HL-60 (cell line): Measurements from ENCODE around the gene RASSF8.

Source experiments
- DNase-seq, 2 experiments: peaks; one replicate each; pipeline ENCODE4 v3.0.0-alpha.2; 2010 to 2020; ENCODE audit warnings: low read depth in 1 of 2, low spot score in 1 of 2
- H3K27ac ChIP-seq: fragments of 250-450 bp; sonication (Bioruptor Pico); replicated peaks from 2 replicates; pipeline ENCODE4 v1.5.1; 2020; ENCODE audit warnings: mild to moderate bottlenecking, moderate library complexity
- H3K27me3 ChIP-seq: fragments of 250-450 bp; sonication (Bioruptor Pico); 2 replicates; pipeline ENCODE4 v1.5.1; 2021; ENCODE audit warnings: mild to moderate bottlenecking, moderate library complexity; ENCODE audit not compliant: insufficient read depth, poor library complexity, severe bottlenecking
- H3K4me3 ChIP-seq: replicated peaks from 2 replicates; pipeline ENCODE4 v1.5.1; 2011; ENCODE audit warnings: mild to moderate bottlenecking, control low read depth, low read length; ENCODE audit not compliant: insufficient read depth
- CTCF ChIP-seq: IDR thresholded peaks from one replicate; pipeline ENCODE4 v1.5.1; 2011; ENCODE audit warnings: low read length, control low read depth, inconsistent platforms; ENCODE audit not compliant: insufficient read depth
- GABPA ChIP-seq: IDR thresholded peaks from 2 replicates; pipeline ENCODE4 v1.6.1; 2012; ENCODE audit warnings: low read depth
- POLR2AphosphoS5 ChIP-seq: IDR thresholded peaks from 2 replicates; pipeline ENCODE4 v1.6.1; 2012; ENCODE audit warnings: low read depth
- SPI1 ChIP-seq: IDR thresholded peaks from 2 replicates; pipeline ENCODE4 v1.6.1; 2012; ENCODE audit warnings: low read depth, mild to moderate bottlenecking, borderline replicate concordance
- TF ChIP-seq, protein P1 (sequence below): IDR thresholded peaks from 2 replicates; pipeline ENCODE4 v1.6.1; 2012; ENCODE audit warnings: low read depth; ENCODE audit not compliant: insufficient replicate concordance

RASSF8 gene

DNA sequence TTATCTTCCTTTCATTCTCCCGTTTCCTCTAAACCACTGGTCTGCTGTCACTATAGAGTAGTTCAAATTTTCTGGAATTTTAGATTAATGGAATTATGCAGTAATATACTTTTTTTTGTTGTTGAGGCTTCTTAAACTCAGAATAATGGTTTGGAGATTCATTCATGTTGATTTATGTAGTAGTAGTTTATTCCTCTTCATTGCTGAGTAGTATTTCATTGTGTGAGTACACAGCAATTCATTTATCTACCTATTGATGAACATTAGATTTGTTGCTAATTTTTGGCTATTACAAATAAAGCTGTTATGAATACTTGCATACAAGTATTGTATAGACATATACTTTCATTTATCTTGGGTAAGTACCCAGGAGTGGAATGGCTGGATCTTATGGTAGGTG lies 7.2 kb downstream of the RASSF8 start:
- no peak for DNase-seq
- no peak overlapping the region for H3K4me3 ChIP-seq
- peaks cover 8% of the 10 kb centered on the region for H3K27me3 ChIP-seq
- no peak for TF ChIP-seq SPI1
- TF ChIP-seq, protein P1, sequence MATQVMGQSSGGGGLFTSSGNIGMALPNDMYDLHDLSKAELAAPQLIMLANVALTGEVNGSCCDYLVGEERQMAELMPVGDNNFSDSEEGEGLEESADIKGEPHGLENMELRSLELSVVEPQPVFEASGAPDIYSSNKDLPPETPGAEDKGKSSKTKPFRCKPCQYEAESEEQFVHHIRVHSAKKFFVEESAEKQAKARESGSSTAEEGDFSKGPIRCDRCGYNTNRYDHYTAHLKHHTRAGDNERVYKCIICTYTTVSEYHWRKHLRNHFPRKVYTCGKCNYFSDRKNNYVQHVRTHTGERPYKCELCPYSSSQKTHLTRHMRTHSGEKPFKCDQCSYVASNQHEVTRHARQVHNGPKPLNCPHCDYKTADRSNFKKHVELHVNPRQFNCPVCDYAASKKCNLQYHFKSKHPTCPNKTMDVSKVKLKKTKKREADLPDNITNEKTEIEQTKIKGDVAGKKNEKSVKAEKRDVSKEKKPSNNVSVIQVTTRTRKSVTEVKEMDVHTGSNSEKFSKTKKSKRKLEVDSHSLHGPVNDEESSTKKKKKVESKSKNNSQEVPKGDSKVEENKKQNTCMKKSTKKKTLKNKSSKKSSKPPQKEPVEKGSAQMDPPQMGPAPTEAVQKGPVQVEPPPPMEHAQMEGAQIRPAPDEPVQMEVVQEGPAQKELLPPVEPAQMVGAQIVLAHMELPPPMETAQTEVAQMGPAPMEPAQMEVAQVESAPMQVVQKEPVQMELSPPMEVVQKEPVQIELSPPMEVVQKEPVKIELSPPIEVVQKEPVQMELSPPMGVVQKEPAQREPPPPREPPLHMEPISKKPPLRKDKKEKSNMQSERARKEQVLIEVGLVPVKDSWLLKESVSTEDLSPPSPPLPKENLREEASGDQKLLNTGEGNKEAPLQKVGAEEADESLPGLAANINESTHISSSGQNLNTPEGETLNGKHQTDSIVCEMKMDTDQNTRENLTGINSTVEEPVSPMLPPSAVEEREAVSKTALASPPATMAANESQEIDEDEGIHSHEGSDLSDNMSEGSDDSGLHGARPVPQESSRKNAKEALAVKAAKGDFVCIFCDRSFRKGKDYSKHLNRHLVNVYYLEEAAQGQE: no peak
- no peak for TF ChIP-seq CTCF
- no peak for TF ChIP-seq POLR2AphosphoS5
- no peak for TF ChIP-seq GABPA
- H3K27ac ChIP-seq: no peak overlapping the region

- H3K27ac ChIP-seq: no peak overlapping the region
- no peak overlapping the region for H3K4me3 ChIP-seq
- TF ChIP-seq, protein P1: no peak
- TF ChIP-seq GABPA (no peak), SPI1 (no peak), POLR2AphosphoS5 (no peak), CTCF (no peak)
- DNase-seq: no peak
- H3K27me3 ChIP-seq: no peaks in the 10 kb centered on the region
Observed at GRCh38 chr12:25970082-25970481, 11.6 kb downstream of the RASSF8 start.

DNA sequence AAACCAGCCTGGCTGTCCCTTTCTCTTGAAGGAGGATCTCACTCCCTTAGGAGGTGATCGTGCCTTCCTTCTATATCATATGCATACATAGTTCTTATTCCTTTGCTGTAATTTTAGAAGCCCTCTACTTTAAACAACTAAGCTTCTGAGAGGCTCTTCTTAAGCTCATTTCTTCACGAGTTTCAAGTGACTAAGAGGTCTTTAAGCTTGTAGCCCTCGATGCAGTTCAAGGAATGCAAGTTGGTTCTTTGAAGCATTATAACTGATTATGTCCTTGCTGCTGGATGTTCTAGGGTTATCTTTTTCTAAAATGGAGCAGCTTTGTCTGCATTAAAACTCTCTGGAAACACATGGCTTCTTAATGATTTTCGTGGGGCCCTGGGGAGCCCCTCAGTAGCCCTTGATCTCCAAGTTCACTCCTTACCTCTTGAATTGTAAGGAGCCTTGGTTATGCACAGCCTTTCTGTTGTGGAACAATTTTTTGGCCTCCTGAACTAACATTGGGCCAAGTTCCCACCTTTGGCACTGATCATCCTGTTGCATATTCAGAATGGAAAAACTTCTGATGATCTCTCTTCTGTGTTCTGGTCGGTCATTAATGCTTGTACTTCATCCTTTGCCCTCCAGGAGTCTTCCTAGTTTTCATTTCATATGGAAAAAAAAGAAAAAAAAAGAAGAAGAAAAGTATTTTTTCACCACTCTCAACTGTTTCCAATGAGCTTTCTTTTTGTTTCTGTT lies 12.6 kb downstream of the RASSF8 start:
- Histone ChIP-seq H3K4me3 (no peak overlapping the region), H3K27me3 (no peaks in the 10 kb centered on the region), H3K27ac (no peak overlapping the region)
- DNase-seq: no peak
- no peak for TF ChIP-seq CTCF
- TF ChIP-seq POLR2AphosphoS5: no peak
- TF ChIP-seq SPI1: no peak
- no peak for TF ChIP-seq GABPA
- TF ChIP-seq, protein P1: no peak
